ENCODE results near the gene ALOX12. TPM values are rescaled to one million over a fixed set of nuclear protein-coding genes. Genes with fewer than 3 reads are reported as not detected.
A peak's percentile ranks its signal among the peaks of the same experiment; 100 is the strongest.

The ALOX12 gene
- polyA plus RNA-seq, 3 donors: 0.29 to 1.2 TPM; not detected in 1

DNA sequence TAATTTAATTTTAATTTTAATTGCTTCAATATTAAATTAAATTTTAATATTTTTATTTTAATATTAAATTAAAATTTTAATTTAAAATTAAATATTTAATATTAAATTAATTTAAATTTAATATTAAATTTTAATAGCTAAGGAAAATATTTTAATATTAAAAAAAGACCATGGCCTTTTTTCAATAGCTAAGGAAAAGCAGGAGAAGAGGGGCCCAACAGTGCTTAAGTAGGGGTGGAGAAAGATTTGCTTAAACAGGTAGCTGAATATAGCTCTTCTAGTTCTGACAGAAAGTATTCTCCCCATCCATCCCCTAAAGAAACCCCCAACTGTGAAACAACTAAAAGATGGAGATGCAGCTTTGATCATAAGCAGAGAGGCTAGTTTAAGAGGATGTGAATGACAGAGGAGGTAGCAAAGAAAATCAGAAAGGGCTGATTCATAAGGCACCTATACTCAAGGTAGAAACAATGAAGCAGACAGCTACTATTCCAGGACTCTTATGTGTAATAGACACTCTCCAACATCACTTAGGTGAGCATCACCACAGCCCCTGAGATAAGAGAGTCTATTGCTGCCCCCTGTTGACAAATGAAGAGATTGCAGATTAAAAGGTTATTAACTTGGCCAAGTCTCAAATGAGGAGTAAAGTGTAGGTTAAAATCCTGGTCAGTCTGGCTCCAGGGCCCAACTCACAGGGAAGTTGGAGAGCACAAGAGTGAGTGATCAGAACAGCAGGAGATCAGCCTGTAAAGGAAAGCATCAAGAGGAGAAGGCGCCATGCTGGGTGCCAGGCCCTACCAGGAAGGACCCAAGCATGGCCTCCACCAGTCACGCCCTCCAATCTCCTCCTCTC, 8.8 kb downstream of the ALOX12 start:
- peak; percentile 47 to 73 (median 65) for DNase-seq
- intact Hi-C loops (cut with micrococcal nuclease): loop anchor here (2.0 kb wide), 1 partner anchor 92 kb away; no protein-coding TSS in a partner anchor
- H4K20me1 ChIP-seq (ENCODE audit: insufficient read depth, low read length): peaks cover 88% of the 10 kb centered on the region
- Mint-ChIP-seq H3K36me3 (peaks cover 61 to 67% of the 10 kb centered on the region in 2 donors), H3K27me3 (ENCODE audit: low read depth in 3 of 3) (peaks cover 0 to 1% (median 0%) of the 10 kb centered on the region in 3 donors), H3K27ac (peak overlapping the region in 4 of 7 donors; percentile 36 to 86 (median 69)), H3K4me3 (no peak overlapping the region), H3K9me3 (no peaks in the 10 kb centered on the region), H3K4me1 (peaks cover 21% of the 10 kb centered on the region)
- H3K4me2 ChIP-seq (replicated peaks; ENCODE audit: extremely low read depth, low read length, poor library complexity, severe bottlenecking): no peak overlapping the region
- H3K79me2 ChIP-seq (ENCODE audit: insufficient read depth, low read length): peaks cover 45% of the 10 kb centered on the region
- no peak overlapping the region for H2AFZ ChIP-seq (ENCODE audit: insufficient read depth, low read depth, low read length, poor library complexity, severe bottlenecking)
- no peaks in the 10 kb centered on the region for H3K27me3 ChIP-seq (ENCODE audit: control insufficient read depth in 2 of 2, insufficient read depth in 2 of 2, low read length in 2 of 2)
- H3K4me3 ChIP-seq (replicated peaks in 1 of 3; ENCODE audit: low read depth in 2 of 3, low read length in 3 of 3): no peak overlapping the region
- H3K9ac ChIP-seq (ENCODE audit: insufficient read depth, low read length, poor library complexity, severe bottlenecking): no peak overlapping the region
- H3K27ac ChIP-seq (ENCODE audit: low read depth in 1 of 2, low read length in 2 of 2): no peak overlapping the region
- no peaks in the 10 kb centered on the region for H3K9me3 ChIP-seq (replicated peaks in 1 of 2; ENCODE audit: control insufficient read depth in 1 of 2, insufficient read depth in 1 of 2, low read length in 2 of 2)
- H3K36me3 ChIP-seq (replicated peaks in 1 of 2; ENCODE audit: control insufficient read depth in 1 of 2, insufficient read depth in 2 of 2, low read length in 2 of 2): peaks cover 43 to 69% of the 10 kb centered on the region in 2 donors
- peaks cover 3 to 6% of the 10 kb centered on the region in 2 donors for H3K4me1 ChIP-seq (ENCODE audit: control insufficient read depth in 1 of 2, insufficient read depth in 2 of 2, low read length in 2 of 2)
- TF ChIP-seq, protein P1, sequence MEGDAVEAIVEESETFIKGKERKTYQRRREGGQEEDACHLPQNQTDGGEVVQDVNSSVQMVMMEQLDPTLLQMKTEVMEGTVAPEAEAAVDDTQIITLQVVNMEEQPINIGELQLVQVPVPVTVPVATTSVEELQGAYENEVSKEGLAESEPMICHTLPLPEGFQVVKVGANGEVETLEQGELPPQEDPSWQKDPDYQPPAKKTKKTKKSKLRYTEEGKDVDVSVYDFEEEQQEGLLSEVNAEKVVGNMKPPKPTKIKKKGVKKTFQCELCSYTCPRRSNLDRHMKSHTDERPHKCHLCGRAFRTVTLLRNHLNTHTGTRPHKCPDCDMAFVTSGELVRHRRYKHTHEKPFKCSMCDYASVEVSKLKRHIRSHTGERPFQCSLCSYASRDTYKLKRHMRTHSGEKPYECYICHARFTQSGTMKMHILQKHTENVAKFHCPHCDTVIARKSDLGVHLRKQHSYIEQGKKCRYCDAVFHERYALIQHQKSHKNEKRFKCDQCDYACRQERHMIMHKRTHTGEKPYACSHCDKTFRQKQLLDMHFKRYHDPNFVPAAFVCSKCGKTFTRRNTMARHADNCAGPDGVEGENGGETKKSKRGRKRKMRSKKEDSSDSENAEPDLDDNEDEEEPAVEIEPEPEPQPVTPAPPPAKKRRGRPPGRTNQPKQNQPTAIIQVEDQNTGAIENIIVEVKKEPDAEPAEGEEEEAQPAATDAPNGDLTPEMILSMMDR (IDR thresholded peaks at IDR 0.05): peak; percentile 85
- no CpG with 5 or more reads among the region's 2 CpGs for WGBS (ENCODE audit: insufficient coverage)

DNA sequence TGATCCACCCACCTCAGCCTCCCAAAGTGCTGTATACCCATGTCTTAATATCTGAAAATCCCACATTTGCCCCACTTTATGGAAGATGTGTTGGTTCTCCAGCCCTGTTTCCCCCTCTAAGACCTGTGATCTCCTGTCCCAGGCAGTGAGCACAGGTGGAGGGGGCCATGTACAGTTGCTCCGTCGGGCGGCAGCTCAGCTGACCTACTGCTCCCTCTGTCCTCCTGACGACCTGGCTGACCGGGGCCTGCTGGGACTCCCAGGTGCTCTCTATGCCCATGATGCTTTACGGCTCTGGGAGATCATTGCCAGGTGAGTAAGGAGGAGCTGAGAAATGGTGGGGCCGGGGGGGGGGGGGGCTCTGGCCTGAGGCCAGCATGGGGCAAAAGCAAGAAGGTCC, 9.9 kb downstream of the ALOX12 start:
- no peaks in the 10 kb centered on the region for H3K9me3 Mint-ChIP-seq
- Histone ChIP-seq H3K79me2 (ENCODE audit: insufficient read depth, low read length) (peaks cover 56% of the 10 kb centered on the region), H4K20me1 (ENCODE audit: insufficient read depth, low read length) (peaks cover 82% of the 10 kb centered on the region), H3K4me2 (replicated peaks; ENCODE audit: extremely low read depth, low read length, poor library complexity, severe bottlenecking) (no peak overlapping the region), H3K9ac (ENCODE audit: insufficient read depth, low read length, poor library complexity, severe bottlenecking) (no peak overlapping the region), H3K27me3 (ENCODE audit: control insufficient read depth in 2 of 2, insufficient read depth in 2 of 2, low read length in 2 of 2) (no peaks in the 10 kb centered on the region), H2AFZ (ENCODE audit: insufficient read depth, low read depth, low read length, poor library complexity, severe bottlenecking) (no peak overlapping the region), H3K9me3 (replicated peaks in 1 of 2; ENCODE audit: control insufficient read depth in 1 of 2, insufficient read depth in 1 of 2, low read length in 2 of 2) (no peaks in the 10 kb centered on the region), H3K4me1 (ENCODE audit: control insufficient read depth in 1 of 2, insufficient read depth in 2 of 2, low read length in 2 of 2) (peaks cover 14 to 17% of the 10 kb centered on the region in 2 donors), H3K27ac (ENCODE audit: low read depth in 1 of 2, low read length in 2 of 2) (no peak overlapping the region), H3K4me3 (replicated peaks in 1 of 3; ENCODE audit: low read depth in 2 of 3, low read length in 3 of 3) (no peak overlapping the region), H3K36me3 (replicated peaks in 1 of 2; ENCODE audit: control insufficient read depth in 1 of 2, insufficient read depth in 2 of 2, low read length in 2 of 2) (peaks cover 37 to 64% of the 10 kb centered on the region in 2 donors)
- peaks cover 30% of the 10 kb centered on the region for H3K4me1 Mint-ChIP-seq
- intact Hi-C loops (cut with micrococcal nuclease): loop anchor here (2.0 kb wide), 1 partner anchor 93 kb away; no protein-coding TSS in a partner anchor
- TF ChIP-seq, protein P1 (IDR thresholded peaks at IDR 0.05): no peak
- WGBS (ENCODE audit: insufficient coverage): 92% methylated on average over 3 of the region's 7 CpGs
- H3K4me3 Mint-ChIP-seq: no peak overlapping the region
- DNase-seq: no peak
- H3K27ac Mint-ChIP-seq: peak overlapping the region in 2 of 7 donors; percentile 50 to 86
- peaks cover 0 to 1% (median 0%) of the 10 kb centered on the region in 3 donors for H3K27me3 Mint-ChIP-seq (ENCODE audit: low read depth in 3 of 3)
- H3K36me3 Mint-ChIP-seq: peaks cover 54 to 61% of the 10 kb centered on the region in 2 donors
